Kidney epithelial cell (primary cell): ENCODE results near the gene SUGP1. TPM values are rescaled to one million over a fixed set of nuclear protein-coding genes. Genes with fewer than 3 reads are reported as not detected.

Experiments
- DNase-seq: peaks from one replicate; pipeline ENCODE4 v3.0.0-alpha.2; 2010; ENCODE audit warnings: low read depth
- H3K27me3 ChIP-seq: 2 replicates; pipeline ENCODE4 v1.6.0; 2011; ENCODE audit warnings: low read length; ENCODE audit not compliant: control insufficient read depth, insufficient read depth
- H3K36me3 ChIP-seq: 2 replicates; pipeline ENCODE4 v1.5.1; 2011; ENCODE audit warnings: low read length; ENCODE audit not compliant: control insufficient read depth, insufficient read depth
- H3K4me3 ChIP-seq: 2 replicates; pipeline ENCODE4 v1.5.1; 2011; ENCODE audit warnings: low read depth, mild to moderate bottlenecking, control low read depth, low read length
- CTCF ChIP-seq: IDR thresholded peaks from 2 replicates; pipeline ENCODE4 v1.5.1; 2011; ENCODE audit warnings: mild to moderate bottlenecking, moderate library complexity, low read length, control low read depth, inconsistent platforms; ENCODE audit not compliant: insufficient read depth, poor library complexity, severe bottlenecking
- total RNA-seq: library from RNA; depleted of rRNA; stranded (reverse); fragments of >200 nt; gene quantifications from 2 replicates; pipeline ENCODE4 v1.2.3, GENCODE V29; 2015

SUGP1 gene
- 44.0 and 47.9 TPM in 2 replicates for total RNA-seq

GRCh38 chr19:19320361-19321140 lies at the start of gene SUGP1, which contains the start of gene MAU2:
Gene SUGP1 (minus strand): TSS chr19:19320509. CDS start chr19:19320496, 13 bp downstream.
Gene MAU2 (plus strand): TSS chr19:19320829. CDS start chr19:19320860, 31 bp downstream.
- peak within 1 kb of the TSS; percentile 100 for H3K4me3 ChIP-seq
- H3K27me3 ChIP-seq = no peaks in the 10 kb centered on the region
- TF ChIP-seq CTCF = peak; percentile 17
- DNase-seq = peak; percentile 67
- H3K36me3 ChIP-seq = no peaks in the 10 kb centered on the region

GRCh38 chr19:19368087-19368486 lies 47.8 kb upstream of the SUGP1 start:
- no peaks in the 10 kb centered on the region for H3K36me3 ChIP-seq
- TF ChIP-seq CTCF = no peak
- no peak overlapping the region for H3K4me3 ChIP-seq
- no peak for DNase-seq
- H3K27me3 ChIP-seq = no peaks in the 10 kb centered on the region

GRCh38 chr19:19366434-19367396 lies 46.4 kb upstream of the SUGP1 start:
- TF ChIP-seq CTCF = peak; percentile 93
- peak; percentile 42 for DNase-seq
- H3K4me3 ChIP-seq = no peak overlapping the region
- no peaks in the 10 kb centered on the region for H3K27me3 ChIP-seq
- H3K36me3 ChIP-seq = no peaks in the 10 kb centered on the region

GRCh38 chr19:19362075-19362474 lies 41.8 kb upstream of the SUGP1 start:
- no peak for TF ChIP-seq CTCF
- H3K4me3 ChIP-seq = no peak overlapping the region
- no peaks in the 10 kb centered on the region for H3K36me3 ChIP-seq
- DNase-seq = no peak
- H3K27me3 ChIP-seq = no peaks in the 10 kb centered on the region

GRCh38 chr19:19361075-19361594 lies 40.8 kb upstream of the SUGP1 start:
- peak; percentile 78 for TF ChIP-seq CTCF
- Histone ChIP-seq H3K27me3 (no peaks in the 10 kb centered on the region), H3K36me3 (no peaks in the 10 kb centered on the region), H3K4me3 (no peak overlapping the region)
- DNase-seq = peak; percentile 44
